Hematopoietic multipotent progenitor cell treated with erythropoietin and hydrocortisone succinate and interleukin-3 and kit ligand, for 17 days (in vitro differentiated cells): ENCODE results near the gene LRRC59.
"Not testable (repeated sequence)": the region's sequence is repeated elsewhere in the genome, so short reads cannot be mapped to it uniquely, and the experiment has no call there.

Experiments
- DNase-seq: peaks from one replicate; pipeline ENCODE4 v3.0.0-alpha.2; 2015; ENCODE audit warnings: low spot score

Gene LRRC59

GRCh38 chr17:50397111-50397918 lies at the start of gene LRRC59:
Gene LRRC59, minus strand, starts transcription at chr17:50397523. Its CDS starts 206 bp downstream, at chr17:50397317.
- peak; percentile 78 for DNase-seq

- DNase-seq: no peak
Measured at GRCh38 chr17:50445730-50446325, 48.5 kb upstream of the LRRC59 start.

DNA sequence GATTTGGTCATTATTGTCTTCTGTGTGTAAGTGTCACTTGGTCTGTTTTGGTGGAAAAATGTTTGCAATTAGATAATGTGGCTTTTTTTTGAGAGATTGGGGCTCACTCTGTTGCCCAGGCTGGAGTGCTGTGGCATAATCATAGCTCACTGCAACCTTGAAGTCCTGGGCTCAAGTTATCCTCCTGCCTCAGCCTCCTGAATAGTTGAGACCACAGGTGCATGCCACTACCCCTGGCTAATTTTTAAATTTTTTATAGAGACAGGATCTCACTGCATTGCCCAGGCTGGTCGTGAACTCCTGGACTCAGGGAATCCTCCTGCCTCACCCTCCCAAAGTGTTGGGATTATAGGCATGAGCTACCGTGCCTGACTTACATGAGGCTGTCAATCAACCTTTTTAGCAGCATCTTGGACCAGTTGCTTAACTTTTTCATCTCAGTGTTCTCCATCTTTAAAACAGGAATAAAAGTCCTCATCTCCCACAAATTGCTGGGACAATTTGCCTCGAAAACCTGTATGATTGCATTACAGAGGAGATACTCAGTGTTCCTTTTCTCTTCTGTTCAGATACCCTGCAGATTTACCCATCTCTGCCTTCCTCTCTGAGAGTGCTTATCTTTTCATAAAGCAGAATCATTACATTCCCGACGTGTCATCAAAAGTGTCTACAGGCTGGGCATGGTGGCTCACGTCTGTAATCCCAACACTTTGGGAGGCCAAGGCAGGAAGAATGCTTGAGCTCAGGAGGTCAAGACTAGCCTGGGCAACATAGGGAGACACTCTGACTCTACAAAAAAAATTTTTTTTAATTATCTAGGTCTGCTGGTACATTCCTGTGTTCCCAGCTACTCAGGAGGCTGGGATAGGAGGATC lies 47.8 kb upstream of the LRRC59 start:
- no peak for DNase-seq

GRCh38 chr17:50443505-50443974 lies 46.2 kb upstream of the LRRC59 start:
- DNase-seq: no peak

GRCh38 chr17:50440838-50441829 lies 43.8 kb upstream of the LRRC59 start:
- no peak for DNase-seq

GRCh38 chr17:50440172-50440837 lies 43.0 kb upstream of the LRRC59 start:
- no peak for DNase-seq

DNA sequence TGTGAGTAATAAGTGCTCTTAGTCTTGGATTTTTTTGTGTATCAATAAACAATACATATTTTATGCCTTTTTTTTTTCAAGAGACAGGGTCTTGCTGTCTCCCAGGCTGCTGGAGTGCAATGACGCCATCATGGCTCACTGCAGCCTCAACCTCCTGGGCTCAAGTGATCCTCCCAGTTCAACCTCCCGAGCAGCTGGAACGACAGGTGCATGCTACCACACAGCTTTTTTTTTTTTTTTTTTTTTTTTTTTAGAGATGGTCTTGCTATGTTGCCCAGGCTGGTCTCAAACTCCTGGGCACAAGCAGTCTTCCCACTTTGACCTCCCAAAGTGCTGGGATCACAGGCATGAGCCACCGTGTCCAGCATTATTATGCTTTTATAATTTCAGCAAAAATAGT lies 41.7 kb upstream of the LRRC59 start:
- DNase-seq: no peak

DNA sequence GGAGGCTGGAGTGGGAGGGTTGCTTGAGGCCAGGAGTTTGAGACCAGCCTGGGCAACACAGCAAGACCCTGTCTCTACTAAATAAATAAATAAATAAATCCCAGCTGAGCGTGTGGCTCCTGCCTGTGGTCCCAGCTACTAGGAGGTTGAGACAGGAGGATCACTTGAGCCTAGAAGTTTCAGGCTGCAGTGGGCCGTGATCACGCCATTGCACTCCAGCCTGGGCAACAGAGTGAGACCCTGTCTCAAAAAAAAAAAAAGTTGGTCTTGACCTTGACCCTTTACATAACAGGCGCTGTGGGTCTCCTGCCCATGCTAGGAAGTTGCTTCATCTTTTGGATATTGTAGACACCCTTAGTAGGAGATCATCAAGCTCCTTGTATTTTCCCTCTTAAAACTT lies 40.1 kb upstream of the LRRC59 start:
- DNase-seq: no peak

DNA sequence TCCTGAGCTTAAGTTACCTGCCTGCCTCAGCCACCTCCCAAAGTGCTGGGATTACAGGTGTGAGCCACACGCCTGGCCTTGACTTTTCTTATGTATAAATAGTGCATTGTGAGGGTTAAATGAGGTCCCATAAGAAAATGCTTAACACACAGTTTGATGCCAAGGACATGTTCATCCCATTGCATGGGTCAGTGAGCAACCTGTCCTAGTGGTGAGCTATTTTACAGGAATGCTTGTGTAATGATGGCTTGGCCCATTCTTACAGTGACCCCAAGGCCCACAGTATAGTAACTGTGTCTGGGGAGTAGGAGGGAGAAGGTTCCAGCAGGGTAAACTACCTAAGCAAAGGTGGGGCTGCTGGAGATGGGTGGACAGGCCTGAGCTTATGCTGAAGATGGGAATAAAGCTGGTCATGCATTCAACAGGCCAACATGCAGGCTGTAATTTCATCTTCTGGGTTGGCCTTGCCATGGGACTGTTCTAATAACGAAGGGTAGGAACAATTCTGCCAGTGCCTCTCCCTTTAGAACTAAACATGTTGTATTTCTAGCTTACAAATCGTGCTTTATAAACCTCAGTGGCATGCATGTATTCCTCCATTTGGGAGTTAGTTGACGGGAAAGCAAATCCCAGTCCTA lies 34.9 kb upstream of the LRRC59 start:
- no peak for DNase-seq

- DNase-seq: no peak
Measured at GRCh38 chr17:50430821-50431618, 33.7 kb upstream of the LRRC59 start.

DNA sequence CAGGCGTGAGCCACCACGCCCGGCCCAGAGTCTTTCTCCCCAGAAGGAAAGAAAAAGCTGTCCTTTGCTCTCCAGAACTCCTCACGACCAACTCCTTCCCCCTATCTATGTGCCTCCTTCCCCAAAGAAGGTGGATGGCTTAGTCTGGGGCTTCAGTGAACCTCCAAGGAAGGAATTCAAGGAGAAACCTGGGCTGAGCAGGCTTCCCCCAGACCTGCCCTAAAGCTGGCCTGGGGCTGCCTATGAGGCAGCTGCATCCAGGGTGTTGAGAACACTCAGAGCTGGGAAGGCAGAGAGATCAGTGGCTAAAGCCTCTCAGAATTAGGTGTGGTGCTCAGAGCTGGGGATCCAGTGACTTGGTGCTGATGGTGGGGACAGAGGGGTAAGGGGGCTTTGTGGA lies 32.5 kb upstream of the LRRC59 start:
- no peak for DNase-seq

DNA sequence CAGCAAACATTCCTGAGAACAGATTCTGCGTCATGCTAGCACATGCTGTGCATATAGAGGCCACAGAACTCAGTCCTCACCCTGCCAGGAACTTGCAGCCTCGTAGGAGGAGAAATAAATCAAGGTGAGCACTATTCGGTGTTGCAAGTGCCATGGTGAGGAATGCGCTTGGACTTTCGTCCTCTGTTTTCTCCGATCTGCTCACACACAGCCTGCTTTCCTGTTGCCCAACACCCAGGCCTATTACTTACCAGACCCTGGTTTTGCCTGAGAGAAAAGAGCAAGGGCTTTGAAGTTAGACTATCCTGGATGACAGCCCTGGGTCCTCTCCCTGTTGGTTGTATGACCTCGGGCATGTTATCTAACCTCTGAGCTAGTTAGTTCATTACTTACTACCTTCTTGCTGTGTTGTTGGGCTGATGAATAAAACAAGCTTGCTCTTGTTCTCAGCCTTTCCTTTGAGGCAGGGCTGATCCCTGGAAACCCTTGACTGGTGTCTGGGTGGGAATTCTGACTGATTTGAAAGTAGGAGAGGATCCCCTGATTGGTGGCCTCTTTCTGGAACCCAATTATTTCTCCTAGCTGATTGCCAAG lies 31.6 kb upstream of the LRRC59 start:
- DNase-seq: no peak

- not testable (repeated sequence) for DNase-seq
Measured at GRCh38 chr17:50428126-50428525, 30.8 kb upstream of the LRRC59 start.

DNA sequence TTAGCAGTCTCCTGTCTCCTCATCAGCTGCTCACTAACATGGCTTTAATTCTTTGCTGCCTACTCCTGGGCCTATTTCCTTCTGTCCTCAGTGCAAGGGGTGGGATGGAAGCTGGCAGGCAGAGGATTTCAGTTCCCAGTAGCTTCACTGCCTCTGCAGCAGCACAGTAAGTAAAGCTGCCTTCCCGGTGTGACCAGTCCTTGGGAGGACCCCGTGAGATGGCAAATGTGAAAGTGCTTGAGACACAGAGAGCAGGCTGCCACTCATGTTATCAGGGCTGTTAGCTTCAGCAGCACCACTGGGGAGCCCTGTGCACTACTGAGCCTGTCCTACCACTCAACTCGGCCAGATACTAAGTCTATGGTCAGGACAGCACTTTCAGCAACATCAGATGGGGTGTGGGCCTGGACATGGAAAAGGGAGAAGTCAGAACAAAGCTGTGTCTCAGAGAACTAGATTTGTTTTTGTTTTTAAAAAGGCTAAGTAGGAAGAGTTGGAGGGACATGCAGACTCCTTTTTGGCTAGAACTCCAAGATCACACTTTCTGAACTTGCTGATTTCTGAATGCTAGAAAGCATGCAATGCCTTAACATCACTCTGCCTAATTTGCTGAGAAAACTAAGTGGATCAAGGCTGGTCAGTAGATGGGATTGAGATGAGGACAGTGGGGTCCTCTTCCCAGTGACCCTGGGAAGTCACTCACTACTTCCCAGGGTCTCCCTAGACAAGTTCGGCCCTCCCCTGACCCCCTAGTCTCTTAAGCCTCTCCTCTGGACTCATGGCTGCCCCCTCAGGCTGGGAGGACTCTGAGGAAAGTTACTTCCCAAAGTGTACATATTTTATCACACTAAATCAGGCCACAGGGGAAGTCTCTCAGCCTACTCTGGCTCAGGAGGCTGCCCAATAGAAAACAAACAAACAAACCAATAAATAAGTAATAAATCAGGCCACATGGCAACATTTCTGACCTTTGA lies 29.8 kb upstream of the LRRC59 start:
- peak; percentile 25 for DNase-seq

DNA sequence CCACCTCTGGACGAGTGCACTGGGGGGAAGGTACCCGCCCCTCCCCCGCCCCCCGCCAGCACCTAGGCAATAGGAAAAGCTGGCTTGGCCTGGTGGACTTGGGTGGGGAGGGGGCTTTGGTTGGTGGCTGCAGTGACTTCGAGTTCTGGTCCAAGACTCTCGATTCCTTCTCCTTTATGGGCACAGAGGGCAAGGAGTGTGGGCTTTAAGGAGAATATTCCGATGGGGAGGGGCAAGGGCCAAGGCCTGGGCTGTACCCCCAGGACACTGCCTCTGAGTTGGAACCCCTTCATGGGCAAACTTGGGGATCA lies 29.1 kb upstream of the LRRC59 start:
- DNase-seq: no peak

GRCh38 chr17:50425682-50426471 lies 28.6 kb upstream of the LRRC59 start, which contains the start of gene ACSF2:
Gene ACSF2, plus strand, starts transcription at chr17:50426218. Its CDS starts 44 bp downstream, at chr17:50426262.
- peak; percentile 63 for DNase-seq
